GM12864 (cell line): ENCODE results near the gene FHIP1A.

Experiments
- DNase-seq: peaks from one replicate; pipeline ENCODE4 v3.0.0-alpha.2; 2011; ENCODE audit warnings: low read depth
- H3K4me3 ChIP-seq: 2 replicates; pipeline ENCODE4 v1.5.1; 2011; ENCODE audit warnings: mild to moderate bottlenecking, low read depth, low read length, control low read depth
- TF ChIP-seq, protein P1 (sequence below): IDR thresholded peaks from 2 replicates; pipeline ENCODE4 v1.5.1; 2011; ENCODE audit warnings: low read depth, mild to moderate bottlenecking, moderate library complexity, low read length, control low read depth, inconsistent platforms; ENCODE audit errors: missing control alignments

The FHIP1A gene

GRCh38 chr4:151454513-151454912, 45.5 kb downstream of the FHIP1A start:
- no peak for DNase-seq
- TF ChIP-seq, protein P1, sequence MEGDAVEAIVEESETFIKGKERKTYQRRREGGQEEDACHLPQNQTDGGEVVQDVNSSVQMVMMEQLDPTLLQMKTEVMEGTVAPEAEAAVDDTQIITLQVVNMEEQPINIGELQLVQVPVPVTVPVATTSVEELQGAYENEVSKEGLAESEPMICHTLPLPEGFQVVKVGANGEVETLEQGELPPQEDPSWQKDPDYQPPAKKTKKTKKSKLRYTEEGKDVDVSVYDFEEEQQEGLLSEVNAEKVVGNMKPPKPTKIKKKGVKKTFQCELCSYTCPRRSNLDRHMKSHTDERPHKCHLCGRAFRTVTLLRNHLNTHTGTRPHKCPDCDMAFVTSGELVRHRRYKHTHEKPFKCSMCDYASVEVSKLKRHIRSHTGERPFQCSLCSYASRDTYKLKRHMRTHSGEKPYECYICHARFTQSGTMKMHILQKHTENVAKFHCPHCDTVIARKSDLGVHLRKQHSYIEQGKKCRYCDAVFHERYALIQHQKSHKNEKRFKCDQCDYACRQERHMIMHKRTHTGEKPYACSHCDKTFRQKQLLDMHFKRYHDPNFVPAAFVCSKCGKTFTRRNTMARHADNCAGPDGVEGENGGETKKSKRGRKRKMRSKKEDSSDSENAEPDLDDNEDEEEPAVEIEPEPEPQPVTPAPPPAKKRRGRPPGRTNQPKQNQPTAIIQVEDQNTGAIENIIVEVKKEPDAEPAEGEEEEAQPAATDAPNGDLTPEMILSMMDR = no peak
- no peak overlapping the region for H3K4me3 ChIP-seq

DNA sequence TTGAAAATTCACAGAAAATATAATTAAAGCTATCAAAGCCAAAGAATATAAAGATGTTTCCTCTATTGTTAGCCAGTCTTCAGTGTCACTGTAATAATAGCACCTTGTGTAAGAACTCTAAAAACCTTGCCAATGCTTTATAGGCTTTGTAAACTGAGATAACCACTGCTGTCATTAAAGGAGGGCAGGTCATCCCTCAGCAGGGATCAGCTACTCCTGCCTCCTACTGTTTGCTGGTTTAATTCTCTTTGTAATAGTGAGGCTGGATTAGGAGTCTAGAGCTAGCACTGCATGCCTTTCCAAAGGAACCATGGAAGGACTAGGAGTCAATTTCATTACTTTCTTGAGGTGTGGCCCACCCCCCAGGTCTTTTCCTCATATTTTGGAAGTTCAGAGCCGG, 46.2 kb downstream of the FHIP1A start:
- no peak for DNase-seq
- H3K4me3 ChIP-seq = no peak overlapping the region
- TF ChIP-seq, protein P1 = no peak

DNA sequence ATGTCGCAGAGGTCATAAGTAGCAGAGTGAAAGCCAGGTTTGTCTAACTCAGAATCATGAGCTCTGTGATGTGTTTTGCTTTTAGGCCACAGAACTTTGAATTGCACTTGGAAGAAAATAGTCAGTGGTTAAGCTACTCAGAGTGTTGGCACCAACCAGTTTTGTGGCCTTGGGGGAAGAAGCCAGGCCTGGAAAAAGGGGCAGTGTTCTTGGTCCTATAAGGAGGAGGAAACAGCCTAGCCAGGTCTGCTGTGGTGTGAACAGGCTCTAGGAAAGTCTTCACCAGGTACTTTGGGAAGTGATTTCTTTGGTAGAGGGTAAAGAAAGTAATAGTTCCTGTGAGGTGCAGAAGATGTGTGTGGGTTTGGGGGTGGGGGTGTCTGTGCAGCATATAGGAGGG, 49.2 kb downstream of the FHIP1A start:
- DNase-seq = no peak
- TF ChIP-seq, protein P1 = no peak
- no peak overlapping the region for H3K4me3 ChIP-seq
